GM18511 (cell line): ENCODE data around the gene DLX1.

Experiments
- ATAC-seq: cut with Tn5 transposase; IDR thresholded peaks from one replicate; pipeline ENCODE4 v1.9.1; 2021; ENCODE audit warnings: mild to moderate bottlenecking, moderate library complexity; ENCODE audit not compliant: unreplicated experiment

DLX1 gene

GRCh38 chr2:172096626-172097547 is 11.6 kb downstream of the DLX1 start:
- ATAC-seq: no peak

GRCh38 chr2:172097557-172098131 is 12.3 kb downstream of the DLX1 start:
- no peak for ATAC-seq

- ATAC-seq: no peak
These were observed 13.0 kb downstream of the DLX1 start for GRCh38 chr2:172098287-172098649.

- no peak for ATAC-seq
These were observed 13.6 kb downstream of the DLX1 start for GRCh38 chr2:172098650-172099471.

GRCh38 chr2:172099472-172100079 is 14.3 kb downstream of the DLX1 start:
- ATAC-seq: no peak

GRCh38 chr2:172100080-172100934 is 15.0 kb downstream of the DLX1 start:
- no peak for ATAC-seq

GRCh38 chr2:172100935-172101820 is 15.9 kb downstream of the DLX1 start:
- ATAC-seq: no peak

- ATAC-seq: no peak
These were observed 16.6 kb downstream of the DLX1 start for GRCh38 chr2:172101821-172102390.

GRCh38 chr2:172102391-172103359 is 17.4 kb downstream of the DLX1 start, which contains the start of gene DLX2:
Gene DLX2 (minus strand): TSS chr2:172102900. CDS start chr2:172102538, 362 bp downstream.
- ATAC-seq: peak; percentile 79

- ATAC-seq: no peak
These were observed 18.4 kb downstream of the DLX1 start for GRCh38 chr2:172103471-172104272.

GRCh38 chr2:172105471-172106107 is 20.3 kb downstream of the DLX1 start:
- no peak for ATAC-seq

- no peak for ATAC-seq
These were observed 21.0 kb downstream of the DLX1 start for GRCh38 chr2:172106108-172106961.

- ATAC-seq: no peak
These were observed 22.6 kb downstream of the DLX1 start for GRCh38 chr2:172107690-172108586.

GRCh38 chr2:172108587-172108930 is 23.3 kb downstream of the DLX1 start:
- ATAC-seq: no peak
